MCF 10A (cell line): Measurements from ENCODE around the gene NYAP1. TPM values are rescaled to one million over a fixed set of nuclear protein-coding genes. Genes with fewer than 3 reads are reported as not detected.
A peak's percentile ranks its signal among the peaks of the same experiment; 100 is the strongest.
"Not testable (repeated sequence)": the region's sequence is repeated elsewhere in the genome, so short reads cannot be mapped to it uniquely, and the experiment has no call there.

ENCODE experiments used
- BruUV-seq: library from RNA; stranded (reverse); fragments of 400-500 nt; replicated peaks from 2 replicates; lab custom pipeline; 2021; lab: Mats Ljungman, UMichigan
- CTCF ChIA-PET: fragments of 300-600 bp; sonication (Branson Sonifier 250); formaldehyde crosslinking; extraction: SDS; loops from one replicate; lab custom pipeline; 2021; ENCODE audit warnings: antibody characterized with exemption, inconsistent platforms; lab: Yijun Ruan, JAX
- POLR2A ChIA-PET: fragments of 300-600, 350-650 bp; sonication (Branson Sonifier 250); formaldehyde crosslinking; extraction: SDS; loops from one replicate; lab custom pipeline; 2020; ENCODE audit warnings: antibody characterized with exemption, inconsistent platforms; lab: Yijun Ruan, JAX
- DNase-seq: peaks from one replicate; pipeline ENCODE4 v3.0.0-alpha.2; 2018; ENCODE audit not compliant: unreplicated experiment
- H3K27ac Mint-ChIP-seq: one replicate; pipeline ENCODE4 v1.8.0; 2022; ENCODE audit warnings: mild to moderate bottlenecking, low read depth, mixed read lengths; ENCODE audit not compliant: unreplicated experiment
- H3K27me3 Mint-ChIP-seq: one replicate; pipeline ENCODE4 v1.8.0; 2022; ENCODE audit warnings: mixed read lengths; ENCODE audit not compliant: insufficient read depth, unreplicated experiment
- H3K36me3 Mint-ChIP-seq: one replicate; pipeline ENCODE4 v1.8.0; 2022; ENCODE audit warnings: mild to moderate bottlenecking, moderate library complexity, mixed read lengths; ENCODE audit not compliant: insufficient read depth, unreplicated experiment
- H3K4me1 Mint-ChIP-seq: one replicate; pipeline ENCODE4 v1.8.0; 2022; ENCODE audit warnings: mixed read lengths; ENCODE audit not compliant: insufficient read depth, unreplicated experiment
- H3K4me3 Mint-ChIP-seq: one replicate; pipeline ENCODE4 v1.8.0; 2022; ENCODE audit warnings: mild to moderate bottlenecking, moderate library complexity, mixed read lengths; ENCODE audit not compliant: unreplicated experiment
- H3K9me3 Mint-ChIP-seq: one replicate; pipeline ENCODE4 v1.8.0; 2022; ENCODE audit warnings: mixed read lengths; ENCODE audit not compliant: unreplicated experiment
- intact Hi-C: fragments of 100-400 bp; cut with micrococcal nuclease; formaldehyde crosslinking; loops from 2 replicates; pipeline ENCODE4 v1.14.1; 2022
- total RNA-seq: library from RNA; stranded (reverse); gene quantifications from 2 replicates; pipeline ENCODE4 v1.2.3, GENCODE V29; 2022
- TF ChIP-seq, protein P1 (sequence below): fragments of 200-600 bp; IDR thresholded peaks from one replicate; pipeline ENCODE4 v1.8.0; 2022; ENCODE audit warnings: antibody characterized with exemption, mild to moderate bottlenecking; ENCODE audit not compliant: unreplicated experiment

Gene NYAP1
- total RNA-seq, 1 experiment from 2014 or later = 0.21 TPM

DNA sequence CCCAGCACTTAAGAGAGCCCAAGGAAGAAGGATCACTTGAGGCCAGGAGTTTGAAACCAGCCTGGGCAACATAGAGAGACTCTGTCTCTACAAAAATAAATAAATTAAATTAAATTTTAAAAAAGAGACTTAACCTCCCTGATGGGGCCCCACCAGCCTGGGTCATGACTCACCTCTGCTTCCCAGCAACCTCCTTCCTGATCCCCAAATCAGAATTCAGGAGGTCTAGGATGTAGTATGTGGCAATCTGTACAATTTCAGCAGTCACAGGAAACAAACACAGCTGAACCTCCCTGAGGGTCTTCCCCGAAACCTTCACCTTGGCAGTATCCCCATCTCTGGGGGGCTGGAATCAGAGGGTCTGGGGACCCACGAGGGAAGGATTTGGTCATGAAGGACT lies 37.7 kb upstream of the NYAP1 start:
- CTCF ChIA-PET = interaction anchor here (0.7 to 1.2 kb wide), 3 partner anchors 17 to 259 kb away, joined by 3 read pairs; partner anchors contain the start of gene ZCWPW1
- no peaks in the 10 kb centered on the region for H3K27me3 Mint-ChIP-seq
- intact Hi-C loops = no loop called here
- H3K4me3 Mint-ChIP-seq = no peak overlapping the region
- no peaks in the 10 kb centered on the region for H3K36me3 Mint-ChIP-seq
- peak; percentile 61 for DNase-seq
- H3K9me3 Mint-ChIP-seq = no peaks in the 10 kb centered on the region
- H3K4me1 Mint-ChIP-seq = peaks cover 12% of the 10 kb centered on the region
- TF ChIP-seq, protein P1, sequence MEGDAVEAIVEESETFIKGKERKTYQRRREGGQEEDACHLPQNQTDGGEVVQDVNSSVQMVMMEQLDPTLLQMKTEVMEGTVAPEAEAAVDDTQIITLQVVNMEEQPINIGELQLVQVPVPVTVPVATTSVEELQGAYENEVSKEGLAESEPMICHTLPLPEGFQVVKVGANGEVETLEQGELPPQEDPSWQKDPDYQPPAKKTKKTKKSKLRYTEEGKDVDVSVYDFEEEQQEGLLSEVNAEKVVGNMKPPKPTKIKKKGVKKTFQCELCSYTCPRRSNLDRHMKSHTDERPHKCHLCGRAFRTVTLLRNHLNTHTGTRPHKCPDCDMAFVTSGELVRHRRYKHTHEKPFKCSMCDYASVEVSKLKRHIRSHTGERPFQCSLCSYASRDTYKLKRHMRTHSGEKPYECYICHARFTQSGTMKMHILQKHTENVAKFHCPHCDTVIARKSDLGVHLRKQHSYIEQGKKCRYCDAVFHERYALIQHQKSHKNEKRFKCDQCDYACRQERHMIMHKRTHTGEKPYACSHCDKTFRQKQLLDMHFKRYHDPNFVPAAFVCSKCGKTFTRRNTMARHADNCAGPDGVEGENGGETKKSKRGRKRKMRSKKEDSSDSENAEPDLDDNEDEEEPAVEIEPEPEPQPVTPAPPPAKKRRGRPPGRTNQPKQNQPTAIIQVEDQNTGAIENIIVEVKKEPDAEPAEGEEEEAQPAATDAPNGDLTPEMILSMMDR = no peak
- POLR2A ChIA-PET = interaction anchor here (3.2 kb wide), 1 partner anchor 17 kb away, joined by 17 read pairs; the partner anchor contains the start of genes MEPCE and ZCWPW1
- BruUV-seq = no TSS peak
- H3K27ac Mint-ChIP-seq = no peak overlapping the region

DNA sequence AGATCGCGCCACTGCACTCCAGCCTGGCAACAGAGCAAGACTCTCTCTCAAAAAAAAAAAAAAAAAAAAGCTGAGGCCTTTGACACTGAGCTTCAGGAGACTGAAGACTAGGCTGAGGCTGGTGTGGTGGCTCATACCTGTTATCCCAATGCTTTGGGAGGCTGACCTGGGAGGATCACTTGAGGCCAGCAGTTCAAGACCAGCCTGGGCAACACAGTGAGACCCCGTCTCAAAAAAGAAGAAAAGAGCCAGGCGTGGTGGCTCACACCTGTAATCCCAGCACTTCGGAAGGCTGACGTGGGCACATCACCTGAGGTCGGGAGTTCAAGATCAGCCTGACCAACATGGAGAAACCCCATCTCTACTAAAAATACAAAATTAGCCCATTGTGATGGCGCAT lies 36.4 kb upstream of the NYAP1 start:
- H3K27ac Mint-ChIP-seq, intact Hi-C loops, H3K9me3 Mint-ChIP-seq, H3K36me3 Mint-ChIP-seq, DNase-seq, H3K4me3 Mint-ChIP-seq, BruUV-seq, H3K27me3 Mint-ChIP-seq: not testable (repeated sequence)
- peaks cover 12% of the 10 kb centered on the region for H3K4me1 Mint-ChIP-seq
- POLR2A ChIA-PET = interaction anchor here (0.9 kb wide), 1 partner anchor 11 kb away, joined by 4 read pairs; the partner anchor contains the start of gene PPP1R35
- CTCF ChIA-PET = interaction anchor here (0.7 to 1.2 kb wide), 3 partner anchors 89 to 243 kb away, joined by 3 to 4 read pairs (median 3); no protein-coding TSS in a partner anchor

DNA sequence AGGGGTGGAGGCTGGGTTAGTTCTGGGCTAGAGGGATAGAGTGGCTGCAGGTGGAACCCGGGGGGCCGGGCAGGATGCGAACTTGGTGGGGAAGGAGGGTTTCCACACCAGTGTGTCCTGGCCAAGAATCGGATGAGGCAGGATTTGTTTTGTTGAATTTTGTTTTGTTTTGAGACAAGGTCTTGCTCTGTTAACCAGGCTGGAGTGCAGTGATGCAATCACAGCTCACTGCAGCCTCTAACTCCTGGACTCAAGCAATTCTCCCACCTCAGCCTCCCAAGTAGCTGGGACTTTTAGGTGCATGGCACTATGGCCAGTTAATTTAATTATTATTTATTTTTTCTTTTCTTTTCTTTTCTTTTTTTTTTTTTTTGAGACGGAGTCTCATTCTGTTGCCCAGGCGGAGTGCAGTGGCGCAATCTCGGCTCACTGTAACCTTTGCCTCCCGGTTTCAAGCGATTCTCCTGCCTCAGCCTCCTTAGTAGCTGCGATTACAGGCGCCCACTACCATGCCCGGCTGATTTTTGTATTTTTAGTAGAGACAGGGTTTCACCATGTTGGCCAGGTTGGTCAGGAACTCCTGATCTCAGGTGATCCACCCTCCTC lies 34.4 kb upstream of the NYAP1 start:
- no peaks in the 10 kb centered on the region for H3K27me3 Mint-ChIP-seq
- intact Hi-C loops = no loop called here
- TF ChIP-seq, protein P1 = no peak
- no peak overlapping the region for H3K27ac Mint-ChIP-seq
- no peak overlapping the region for H3K4me3 Mint-ChIP-seq
- DNase-seq = no peak
- H3K4me1 Mint-ChIP-seq = peaks cover 9% of the 10 kb centered on the region
- ChIA-PET POLR2A (interaction anchor here (0.7 to 3.1 kb wide), 4 partner anchors 13 to 33 kb away, joined by 3 to 27 read pairs (median 10); partner anchors contain the start of genes PPP1R35 and ZCWPW1), CTCF (interaction anchor here (0.5 to 2.3 kb wide), 8 partner anchors 9 to 1349 kb away, joined by 3 to 7 read pairs (median 4); no protein-coding TSS in a partner anchor)
- no peaks in the 10 kb centered on the region for H3K9me3 Mint-ChIP-seq
- BruUV-seq = no TSS peak
- no peaks in the 10 kb centered on the region for H3K36me3 Mint-ChIP-seq

DNA sequence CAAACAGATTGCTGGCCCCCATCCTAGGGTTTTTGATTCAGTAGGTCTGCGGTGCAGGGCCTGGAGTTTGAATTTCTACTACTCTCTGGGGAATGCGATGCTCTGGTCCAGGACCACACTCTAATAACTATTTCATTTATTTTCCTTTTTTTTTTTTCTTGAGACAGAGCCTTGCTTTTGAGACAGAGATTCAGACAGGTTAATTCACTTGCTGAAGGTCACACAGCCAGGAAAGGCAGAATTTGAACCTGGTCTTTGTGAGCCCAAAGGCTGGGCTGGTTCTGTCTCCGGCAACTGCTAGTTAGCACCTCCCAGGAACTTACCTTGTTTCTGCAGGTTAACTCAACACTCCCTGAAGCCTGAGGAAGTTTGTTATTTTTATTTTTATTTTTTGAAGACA lies 31.2 kb upstream of the NYAP1 start:
- TF ChIP-seq, protein P1 = no peak
- Mint-ChIP-seq H3K36me3 (no peaks in the 10 kb centered on the region), H3K9me3 (no peaks in the 10 kb centered on the region), H3K4me3 (no peak overlapping the region), H3K27ac (no peak overlapping the region), H3K27me3 (no peaks in the 10 kb centered on the region), H3K4me1 (no peaks in the 10 kb centered on the region)
- intact Hi-C loops = no loop called here
- ChIA-PET POLR2A (interaction anchor here (0.5 kb wide), 1 partner anchor 134 kb away, joined by 3 read pairs; the partner anchor contains the start of genes FBXO24 and LRCH4), CTCF (interaction anchor here (1.2 to 2.0 kb wide), 3 partner anchors 17 to 107 kb away, joined by 3 to 10 read pairs (median 3); partner anchors contain the start of gene PPP1R35)
- DNase-seq = no peak
- BruUV-seq = no TSS peak

DNA sequence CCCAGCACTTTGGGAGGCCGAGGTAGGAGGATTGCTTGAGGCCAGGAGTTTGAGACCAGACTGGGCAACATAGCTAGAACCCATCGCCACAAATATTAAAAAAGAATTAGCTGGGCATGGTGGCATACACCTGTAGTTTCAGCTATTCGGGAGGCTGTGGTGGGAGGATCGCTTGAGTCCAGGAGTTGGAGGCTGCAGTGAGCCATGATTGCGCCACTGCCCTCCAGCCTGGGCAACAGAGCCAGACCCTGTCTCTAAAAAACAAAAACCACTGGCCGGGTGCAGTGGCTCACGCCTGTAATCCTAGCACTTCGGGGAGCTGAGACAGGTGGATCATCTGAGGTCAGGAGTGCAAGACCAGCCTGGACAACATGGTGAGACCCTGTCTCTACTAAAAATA lies 29.9 kb upstream of the NYAP1 start:
- BruUV-seq, H3K27ac Mint-ChIP-seq, H3K4me1 Mint-ChIP-seq, H3K27me3 Mint-ChIP-seq, H3K36me3 Mint-ChIP-seq, H3K9me3 Mint-ChIP-seq, H3K4me3 Mint-ChIP-seq, intact Hi-C loops, DNase-seq: not testable (repeated sequence)
- POLR2A ChIA-PET = interaction anchor here (0.8 to 1.5 kb wide), 2 partner anchors 12 to 16 kb away, joined by 3 to 6 read pairs; no protein-coding TSS in a partner anchor
- CTCF ChIA-PET = interaction anchor here (1.1 to 2.0 kb wide), 3 partner anchors 12 to 18 kb away, joined by 3 to 10 read pairs (median 7); partner anchors contain the start of gene PPP1R35
